H1 (cell line): ENCODE measurements around the gene BIRC2. TPM values are rescaled to one million over a fixed set of nuclear protein-coding genes. Genes with fewer than 3 reads are reported as not detected.

Source experiments
- CTCF ChIA-PET: fragments of 300-600 bp; sonication (Branson Sonifier 250); formaldehyde crosslinking; loops from one replicate; lab custom pipeline; 2021; ENCODE audit not compliant: partially characterized antibody; lab: Charles Lee
- POLR2A ChIA-PET: fragments of 300-600 bp; sonication (Branson Sonifier 250); formaldehyde crosslinking; loops from one replicate; lab custom pipeline; 2021; ENCODE audit warnings: inconsistent platforms; ENCODE audit not compliant: partially characterized antibody; lab: Charles Lee
- DNase-seq, 2 experiments: peaks; one replicate each; pipeline versions ENCODE4 v3.0.0 to v3.0.0-alpha.2; 2010 to 2022; ENCODE audit warnings: low spot score in 2 of 2, low read depth in 1 of 2, mixed read lengths in 1 of 2
- FAIRE-seq: peaks from 2 replicates; lab custom pipeline; 2011; peaks lifted over from hg19 to GRCh38; lab: Jason Lieb, UNC
- H2AFZ ChIP-seq: 2 replicates; pipeline ENCODE4 v1.8.1; 2012; ENCODE audit warnings: low read length, inconsistent platforms
- H2AK5ac ChIP-seq: 2 replicates; pipeline ENCODE4 v1.6.1; 2013; ENCODE audit warnings: low read depth, low read length
- H2BK120ac ChIP-seq: replicated peaks from 2 replicates; pipeline ENCODE3; 2013; ENCODE audit warnings: low read depth, low read length, inconsistent platforms
- H2BK12ac ChIP-seq: 2 replicates; pipeline ENCODE4 v1.6.1; 2013; ENCODE audit warnings: low read depth, low read length
- H2BK15ac ChIP-seq: 2 replicates; pipeline ENCODE4 v1.6.1; 2013; ENCODE audit warnings: low read length
- H2BK20ac ChIP-seq: 2 replicates; pipeline ENCODE4 v1.6.1; 2013; ENCODE audit warnings: low read length
- H2BK5ac ChIP-seq: 2 replicates; pipeline ENCODE4 v1.6.1; 2013; ENCODE audit warnings: low read depth, low read length
- H3K14ac ChIP-seq: 2 replicates; pipeline ENCODE4 v1.6.1; 2013; ENCODE audit warnings: inconsistent platforms; ENCODE audit not compliant: insufficient read length
- H3K18ac ChIP-seq: 2 replicates; pipeline ENCODE4 v1.6.1; 2013; ENCODE audit warnings: low read length; ENCODE audit errors: extremely low read depth
- H3K23ac ChIP-seq: 2 replicates; pipeline ENCODE4 v1.6.1; 2013; ENCODE audit warnings: inconsistent platforms; ENCODE audit not compliant: insufficient read length
- H3K23me2 ChIP-seq: 2 replicates; pipeline ENCODE4 v1.6.1; 2013; ENCODE audit warnings: low read depth, low read length
- H3K27ac ChIP-seq: 2 replicates; pipeline ENCODE4 v1.6.1; 2011; ENCODE audit warnings: low read depth, low read length, inconsistent platforms
- H3K27me3 ChIP-seq, 4 experiments: replicated peaks in 1 of 4; 1 replicate in 1 of 4; 2 replicates in 3 of 4; pipeline versions ENCODE4 v1.6.1 to v1.8.1; 2011 to 2013; ENCODE audit warnings: low read length in 3 of 4, mild to moderate bottlenecking in 3 of 4, inconsistent platforms in 2 of 4, mixed read lengths in 2 of 4, moderate library complexity in 1 of 4; ENCODE audit not compliant: control insufficient read depth in 3 of 4, insufficient read depth in 3 of 4; ENCODE audit errors: extremely low read depth in 1 of 4
- H3K36me3 ChIP-seq, 4 experiments: 2 replicates each; pipeline versions ENCODE4 v1.6.1 to v1.8.1; 2011 to 2013; ENCODE audit warnings: mild to moderate bottlenecking in 4 of 4, low read length in 3 of 4, moderate library complexity in 2 of 4, control low read depth in 1 of 4, inconsistent platforms in 1 of 4; ENCODE audit not compliant: insufficient read depth in 4 of 4, control insufficient read depth in 2 of 4
- H3K4ac ChIP-seq: replicated peaks from 2 replicates; pipeline ENCODE3; 2013; ENCODE audit warnings: low read length, low read depth, mixed read lengths, inconsistent platforms; ENCODE audit not compliant: insufficient read length
- H3K4me1 ChIP-seq, 4 experiments: replicated peaks in 1 of 4; 1 replicate in 1 of 4; 2 replicates in 3 of 4; pipeline versions ENCODE4 v1.6.1 to v1.8.1; 2011 to 2013; ENCODE audit warnings: low read length in 3 of 4, inconsistent platforms in 2 of 4, mixed read lengths in 1 of 4; ENCODE audit not compliant: insufficient read depth in 4 of 4, control insufficient read depth in 3 of 4
- H3K4me2 ChIP-seq, 2 experiments: 2 replicates each; pipeline versions ENCODE4 v1.6.1 to v1.8.1; 2011 to 2013; ENCODE audit warnings: low read depth in 2 of 2, low read length in 2 of 2, control low read depth in 1 of 2, inconsistent platforms in 1 of 2, mild to moderate bottlenecking in 1 of 2; ENCODE audit not compliant: insufficient read depth in 1 of 2
- H3K4me3 ChIP-seq, 4 experiments: fragments of 200-600, 300-600 bp in 1 of 4; sonication (generic), shearing (Covaris generic), sonication (Bioruptor Twin) in 1 of 4; 2 replicates each; pipeline versions ENCODE4 v1.5.1 to v1.8.1; 2011 to 2016; ENCODE audit warnings: low read length in 4 of 4, low read depth in 3 of 4, control low read depth in 2 of 4, inconsistent platforms in 2 of 4, mild to moderate bottlenecking in 2 of 4, mixed read lengths in 1 of 4, moderate library complexity in 1 of 4; ENCODE audit not compliant: insufficient read depth in 2 of 4; ENCODE audit errors: extremely low read depth in 1 of 4
- H3K56ac ChIP-seq: replicated peaks from 2 replicates; pipeline ENCODE3; 2013; ENCODE audit warnings: low read depth, mild to moderate bottlenecking, mixed read lengths, low read length, inconsistent platforms; ENCODE audit not compliant: insufficient read length
- H3K79me1 ChIP-seq: 2 replicates; pipeline ENCODE4 v1.6.1; 2013; ENCODE audit warnings: low read depth, low read length, control low read depth
- H3K79me2 ChIP-seq, 2 experiments: 2 replicates each; pipeline versions ENCODE4 v1.6.1 to v1.8.1; 2012 to 2013; ENCODE audit warnings: low read length in 2 of 2, mild to moderate bottlenecking in 2 of 2, inconsistent platforms in 1 of 2; ENCODE audit not compliant: insufficient read depth in 2 of 2, control insufficient read depth in 1 of 2
- H3K9ac ChIP-seq, 4 experiments: replicated peaks in 1 of 4; 1 replicate in 1 of 4; 2 replicates in 3 of 4; pipeline versions ENCODE4 v1.6.1 to v1.8.1; 2011 to 2013; ENCODE audit warnings: low read depth in 3 of 4, low read length in 3 of 4, control low read depth in 2 of 4, mild to moderate bottlenecking in 2 of 4, moderate library complexity in 2 of 4, inconsistent platforms in 1 of 4; ENCODE audit errors: extremely low read depth in 1 of 4
- H3K9me3 ChIP-seq, 2 experiments: 2 replicates each; pipeline versions ENCODE4 v1.6.1 to v1.8.1; 2012 to 2013; ENCODE audit warnings: mild to moderate bottlenecking in 2 of 2, moderate library complexity in 2 of 2, control low read depth in 1 of 2, inconsistent platforms in 1 of 2, low read depth in 1 of 2, low read length in 1 of 2, mixed read lengths in 1 of 2; ENCODE audit not compliant: insufficient read depth in 2 of 2
- H4K20me1 ChIP-seq, 2 experiments: replicated peaks in 1 of 2; 2 replicates each; pipeline versions ENCODE3 to v1.8.1; 2011 to 2013; ENCODE audit warnings: inconsistent platforms in 2 of 2, low read length in 2 of 2, mild to moderate bottlenecking in 1 of 2; ENCODE audit not compliant: insufficient read depth in 2 of 2, control insufficient read depth in 1 of 2
- H4K5ac ChIP-seq: 2 replicates; pipeline ENCODE4 v1.6.1; 2013; ENCODE audit warnings: low read length, low read depth, mixed read lengths, inconsistent platforms; ENCODE audit not compliant: insufficient read length
- H4K8ac ChIP-seq: 2 replicates; pipeline ENCODE4 v1.8.0; 2013; ENCODE audit warnings: mild to moderate bottlenecking, moderate library complexity, low read length, inconsistent platforms; ENCODE audit not compliant: insufficient read depth; ENCODE audit errors: extremely low read depth
- H4K91ac ChIP-seq: replicated peaks from 2 replicates; pipeline ENCODE3; 2013; ENCODE audit warnings: low read length, mixed read lengths, inconsistent platforms; ENCODE audit not compliant: insufficient read length
- SP2 ChIP-seq: IDR thresholded peaks from 2 replicates; pipeline ENCODE4 v1.6.1; 2012; ENCODE audit warnings: mild to moderate bottlenecking, low read length, inconsistent platforms
- WGBS, 2 experiments: shearing (Covaris generic) in 1 of 2; methylation state at CpG; one replicate each; pipeline versions ENCODE4 v1.1.6 to v1.1.7; 2013 to 2015; ENCODE audit warnings: low lambda C conversion rate in 2 of 2, mixed read lengths in 2 of 2, inconsistent platforms in 1 of 2, low coverage in 1 of 2, missing lambda C conversion rate in 1 of 2; ENCODE audit not compliant: insufficient replicate concordance in 2 of 2, insufficient coverage in 1 of 2, insufficient read length in 1 of 2; ENCODE audit errors: extremely low coverage in 1 of 2, missing lambda C conversion rate in 1 of 2; 5-methylcytosine and 5-hydroxymethylcytosine counted together
- polyA plus RNA-seq, 7 experiments: library from polyadenylated mRNA; depleted of rRNA in 3 of 7; stranded (reverse) in 5 of 7; unstranded in 2 of 7; fragments of >200 nt in 5 of 7; fragments of 200-250 nt in 2 of 7; gene quantifications; 1 replicate in 5 of 7; 2 replicates in 1 of 7; 4 replicates in 1 of 7; pipeline versions ENCODE4 v1.2.1 to v1.2.3, GENCODE V29; 2011 to 2013; ENCODE audit warnings: missing spikeins in 2 of 7, mixed read lengths in 2 of 7
- total RNA-seq: library from RNA; stranded (reverse); fragmentation: NEBNext Ultra II Directional; extraction: Animal tissue kit (Norgen Biotek cat#: 25700); gene quantifications from 2 replicates; pipeline ENCODE4 v1.2.1, GENCODE V29; 2021

BIRC2 gene
- total and polyA plus RNA-seq, 2 of the 8 experiments (the other 6 are each of a cell fraction or from before 2014, with no cell fraction given), result 18.4 to 24.7 TPM

DNA sequence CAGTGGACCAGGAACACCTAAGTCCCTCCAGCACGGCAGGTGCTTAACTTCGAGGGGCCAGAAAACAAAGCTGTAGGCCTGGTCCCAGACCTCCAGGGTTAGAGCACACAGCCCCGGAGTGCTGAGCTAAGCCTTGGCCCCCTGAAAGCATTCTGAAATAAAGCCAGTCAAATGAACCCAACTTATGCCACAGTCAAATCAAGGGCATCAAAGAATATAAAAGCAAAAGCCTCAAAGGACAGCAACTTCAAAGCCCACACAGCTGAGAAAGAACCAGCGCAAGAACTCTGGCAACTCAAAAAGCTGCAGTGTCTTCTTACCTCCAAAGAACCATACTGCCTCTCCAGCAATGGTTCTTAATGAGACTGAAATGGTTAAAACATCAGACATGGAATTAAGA is 66.5 kb downstream of the BIRC2 start:
- Histone ChIP-seq H3K79me1 (peaks cover 3% of the 10 kb centered on the region; the same call in 1 of the 2 replicates), H3K23ac (no peak overlapping the region), H2BK120ac (no peak overlapping the region), H4K8ac (no peak overlapping the region), H3K23me2 (no peaks in the 10 kb centered on the region), H3K79me2 (peaks cover 0 to 46% of the 10 kb centered on the region in 2 experiments; a peak in 3 of 4 replicates), H2BK5ac (no peak overlapping the region), H3K4me2 (no peak overlapping the region), H3K18ac (no peak overlapping the region), H3K4me3 (no peak overlapping the region), H3K14ac (no peak overlapping the region), H4K91ac (peak overlapping the region; percentile 15), H3K56ac (no peak overlapping the region), H3K27me3 (no peaks in the 10 kb centered on the region), H2BK20ac (no peak overlapping the region), H3K4ac (no peak overlapping the region), H3K9me3 (no peaks in the 10 kb centered on the region), H2AFZ (no peak overlapping the region), H2AK5ac (no peak overlapping the region), H2BK15ac (no peak overlapping the region), H2BK12ac (no peak overlapping the region), H3K27ac (no peak overlapping the region), H4K20me1 (peaks cover 0 to 3% of the 10 kb centered on the region in 2 experiments), H3K36me3 (no peaks in the 10 kb centered on the region; a peak in 1 of 8 replicates), H4K5ac (no peak overlapping the region), H3K9ac (no peak overlapping the region), H3K4me1 (no peaks in the 10 kb centered on the region)
- no peak for TF ChIP-seq SP2
- no peak for FAIRE-seq
- CTCF ChIA-PET, result interaction anchor here (1.1 to 2.2 kb wide), 3 partner anchors 9 to 22 kb away, joined by 3 to 11 read pairs (median 3); no protein-coding TSS in a partner anchor
- 98% methylated on average over 4 of the region's 4 CpGs; no CpG with 5 or more reads in 1 of the 2 experiments for WGBS, 2 experiments
- DNase-seq, result no peak
- POLR2A ChIA-PET, result no interaction called here
